Measurements from ENCODE around the gene SNX30. TPM values are rescaled to one million over a fixed set of nuclear protein-coding genes. Genes with fewer than 3 reads are reported as not detected.

The SNX30 gene
- total and polyA plus RNA-seq, 12 donors = 0.88 to 7.2 (median 3.8) TPM

- intact Hi-C loops (cut with DNase I) = loop anchor here in 2 of 10 donors (5.0 kb wide), 1 partner anchor 191 kb away; no protein-coding TSS in a partner anchor
- Histone ChIP-seq H3K4me3 (no peak overlapping the region), H3K27me3 (peaks cover 0 to 8% (median 0%) of the 10 kb centered on the region in 7 donors), H3K9me3 (no peaks in the 10 kb centered on the region), H3K27ac (no peak overlapping the region), H3K4me1 (no peaks in the 10 kb centered on the region), H3K36me3 (no peaks in the 10 kb centered on the region)
- 9 to 10% methylated on average over 3 of the region's 3 CpGs for WGBS, 2 donors
- TF ChIP-seq CTCF (IDR thresholded peaks at IDR 0.05) = peak in 8 of 9 donors; percentile 6 to 63 (median 54)
- DNase-seq = no peak
- peak in 2 of 8 donors; percentile 42 to 56 for ATAC-seq
Measured at GRCh38 chr9:112921549-112921948, 171.0 kb downstream of the SNX30 start.

Other genes with a start within 250 kb of the SNX30 start
- gene INIP, start 32.6 kb upstream of the SNX30 start, total RNA-seq = 10 to 100 TPM; 10.7 to 18.9 (median 13.0) TPM
- gene INIP, start 32.6 kb upstream of the SNX30 start, polyA plus RNA-seq = 1 to 10 TPM; 4.5 to 8.1 TPM
- under 1 TPM in 2 of 10 donors, not detected in 8; 0.15 to 0.42 TPM for gene SLC46A2, start 140.1 kb downstream of the SNX30 start, total RNA-seq
- gene SLC46A2, start 140.1 kb downstream of the SNX30 start, polyA plus RNA-seq = under 1 TPM in 1 of 2 donors, not detected in 1; 0.06 TPM

Measured in heart right ventricle (tissue), 16 donors.